ENCODE measurements around the gene LRMDA.

GRCh38 chr10:75394221-75394620 lies 37.2 kb upstream of the LRMDA start:
- no peak for TF ChIP-seq CTCF (IDR thresholded peaks at IDR 0.05)
- no peak for TF ChIP-seq POLR2A (IDR thresholded peaks at IDR 0.05)
